ENCODE data around the gene PTPRN2.

GRCh38 chr7:157709531-157710251, 877.9 kb downstream of the PTPRN2 start:
- TF ChIP-seq EZH2 (IDR thresholded peaks at IDR 0.05; ENCODE audit: borderline replicate concordance, low read depth, low read length, severe bottlenecking) (no peak), JUN (IDR thresholded peaks at IDR 0.05; ENCODE audit: borderline replicate concordance, insufficient read depth, insufficient read length, low read depth) (no peak), CTCF (IDR thresholded peaks at IDR 0.05; ENCODE audit: extremely low read depth in 1 of 2, insufficient read depth in 1 of 2, low read depth in 1 of 2, low read length in 2 of 2) (no peak), POLR2AphosphoS5 (IDR thresholded peaks at IDR 0.05; ENCODE audit: insufficient read depth, low read depth, low read length) (no peak), POLR2A (IDR thresholded peaks at IDR 0.05; ENCODE audit: low read depth, low read length) (no peak)

Measured in endothelial cell of umbilical vein (primary cell).